ENCODE results near the gene MAST4.
"Not testable (repeated sequence)": the region's sequence is repeated elsewhere in the genome, so short reads cannot be mapped to it uniquely, and the experiment has no call there.

The MAST4 gene

GRCh38 chr5:67095346-67096171 lies 499.4 kb downstream of the MAST4 start:
- DNase-seq = peak; percentile 81

DNA sequence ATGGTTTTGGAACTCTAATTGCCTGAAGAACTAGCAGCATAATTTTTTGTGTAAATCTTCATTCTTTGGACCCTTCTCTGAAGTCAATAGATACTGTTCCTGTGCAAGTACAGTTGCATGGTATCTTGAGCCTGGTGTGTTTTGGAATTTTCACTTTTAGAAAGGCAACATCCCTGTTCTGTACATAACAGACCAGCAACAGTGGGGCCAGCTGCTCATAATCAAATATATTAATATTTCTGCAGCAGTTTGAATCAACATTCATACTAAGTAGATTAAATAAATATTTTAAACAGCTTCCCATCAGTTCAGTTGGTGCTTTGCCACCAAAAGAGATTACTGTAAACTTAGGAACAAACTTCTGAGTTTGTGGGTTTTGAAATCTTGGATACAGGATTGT lies 502.5 kb downstream of the MAST4 start:
- no peak for DNase-seq

DNA sequence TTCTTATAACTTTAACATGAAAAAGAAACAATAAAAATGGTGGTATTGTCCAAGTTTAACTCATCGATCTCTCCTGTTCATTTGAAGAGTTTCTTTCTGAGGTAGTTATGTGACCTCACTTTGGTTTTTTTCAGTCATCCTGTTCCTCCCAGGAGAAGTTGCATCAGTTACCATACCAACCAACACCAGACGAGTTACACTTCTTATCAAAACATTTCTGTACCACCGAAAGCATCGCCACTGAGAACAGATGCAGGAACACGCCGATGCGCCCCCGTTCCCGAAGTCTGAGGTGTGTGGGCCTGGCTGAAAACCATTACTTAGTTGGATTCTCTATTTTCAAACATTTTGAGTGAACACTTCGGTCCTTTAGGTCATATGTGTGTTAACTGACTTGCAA lies 504.1 kb downstream of the MAST4 start:
- no peak for DNase-seq

- DNase-seq = peak; percentile 48
These were observed 506.5 kb downstream of the MAST4 start for GRCh38 chr5:67102708-67103107.

DNA sequence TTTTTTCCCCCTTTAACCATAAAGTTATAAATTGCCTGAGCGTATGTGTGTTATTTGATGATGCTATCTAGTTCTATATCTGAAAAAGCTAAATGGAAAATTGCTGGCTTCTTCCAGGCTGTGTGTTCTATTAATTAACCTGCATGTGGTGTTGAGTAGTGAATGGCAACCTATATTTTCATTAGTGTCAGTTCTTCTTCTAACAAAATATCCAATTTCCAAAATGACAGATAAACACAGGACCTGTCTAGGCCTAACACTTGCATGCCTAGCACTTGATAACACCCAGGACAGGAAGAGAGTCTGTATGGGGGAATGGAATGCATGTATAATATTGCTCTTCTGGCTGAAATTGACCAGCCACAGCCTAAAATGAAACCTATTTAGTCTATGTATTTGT lies 508.7 kb downstream of the MAST4 start:
- DNase-seq = peak; percentile 49

- no peak for DNase-seq
These were observed 509.1 kb downstream of the MAST4 start for GRCh38 chr5:67105270-67105669.

DNA sequence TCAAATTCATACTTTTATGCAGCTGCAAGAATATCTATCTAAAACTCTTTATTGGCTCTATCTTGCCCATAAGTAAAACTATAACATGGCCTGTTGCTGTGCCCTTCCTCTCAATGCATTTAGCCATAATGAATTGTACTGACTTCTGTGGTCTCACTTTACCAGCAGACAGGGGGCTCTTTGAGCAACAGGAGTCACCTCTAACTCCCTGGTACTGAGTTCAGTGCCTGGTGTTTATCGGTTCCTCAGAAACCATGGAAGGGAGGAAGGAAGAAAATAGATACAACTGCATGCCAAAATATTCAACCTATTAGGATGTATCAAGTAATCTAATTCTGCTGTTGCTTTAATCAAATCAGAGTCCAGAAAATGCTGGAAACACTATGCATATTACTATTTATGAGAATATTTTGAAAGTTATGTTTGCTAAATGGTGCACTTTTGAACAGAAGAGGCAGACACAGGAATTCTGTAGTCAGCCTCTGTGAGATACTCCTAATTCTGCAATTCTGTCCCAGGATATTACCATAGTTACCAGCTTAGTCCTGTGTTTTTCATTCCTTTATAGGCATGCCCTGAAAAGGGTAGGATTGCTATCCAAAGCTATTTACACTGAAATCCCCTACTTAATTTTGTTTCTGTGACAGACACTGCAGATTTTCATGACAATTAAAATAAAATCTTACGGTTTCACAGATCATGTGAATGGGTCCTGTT lies 510.6 kb downstream of the MAST4 start:
- DNase-seq = no peak

GRCh38 chr5:67111779-67112178 lies 515.6 kb downstream of the MAST4 start:
- no peak for DNase-seq

DNA sequence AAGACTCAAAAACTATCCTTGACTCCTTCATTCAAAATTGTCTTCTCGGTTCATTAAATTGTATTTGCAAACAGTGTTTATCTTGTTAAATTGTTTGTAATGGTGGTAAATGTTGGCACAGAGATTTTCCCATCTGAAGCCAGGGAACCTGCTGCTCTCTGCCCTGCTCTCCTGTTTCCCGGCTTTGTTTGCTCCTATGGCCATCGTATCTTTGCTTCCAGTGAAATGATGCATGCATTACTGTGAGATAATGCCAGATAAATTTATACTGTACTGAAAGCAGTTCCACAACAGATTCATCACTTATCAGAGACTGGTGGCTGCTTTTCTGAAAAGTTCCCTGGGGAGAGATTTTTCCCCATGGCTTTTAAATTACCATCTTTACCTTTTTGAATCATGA lies 519.1 kb downstream of the MAST4 start:
- DNase-seq = peak; percentile 92

DNA sequence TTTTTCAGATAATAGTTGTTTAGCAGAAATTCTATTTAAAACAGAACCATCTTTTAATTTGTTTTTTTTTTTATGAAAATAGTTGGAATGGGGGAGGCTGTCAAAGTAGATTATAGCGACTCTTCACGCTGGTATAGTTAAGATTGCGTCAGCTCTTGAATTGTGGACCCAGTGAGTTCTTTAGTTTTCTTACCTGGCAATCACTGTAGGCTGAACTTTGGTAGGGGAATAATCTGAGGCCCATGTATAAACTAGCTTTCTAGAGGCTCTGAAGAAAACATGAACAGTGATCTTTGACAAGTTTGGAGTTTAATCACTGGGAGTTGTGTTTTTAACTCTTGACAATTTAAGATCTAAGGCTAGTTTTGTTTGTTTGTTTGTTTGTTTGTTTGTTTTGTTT lies 519.6 kb downstream of the MAST4 start:
- DNase-seq = no peak

GRCh38 chr5:67118050-67118620 lies 521.9 kb downstream of the MAST4 start:
- peak; percentile 14 for DNase-seq

DNA sequence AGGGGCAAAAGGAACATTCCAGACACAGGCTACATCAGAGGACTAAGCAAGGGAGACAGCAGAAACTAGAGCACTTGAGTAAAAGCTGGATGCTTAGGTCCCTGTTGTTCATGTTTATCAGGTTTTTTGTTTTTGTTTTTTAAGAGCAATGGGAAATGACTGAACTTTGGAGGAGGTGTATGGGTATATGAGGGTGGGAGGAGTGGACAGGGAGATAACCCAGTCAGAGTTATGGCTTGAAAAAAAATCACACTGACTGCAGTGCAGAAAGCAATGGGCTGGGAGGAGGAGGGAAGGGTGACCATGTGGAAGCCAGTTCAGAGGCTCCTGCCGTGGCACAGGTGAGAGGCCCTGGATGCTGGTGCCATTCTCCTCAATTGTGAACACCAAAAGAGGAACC lies 522.8 kb downstream of the MAST4 start:
- DNase-seq = no peak

- DNase-seq = no peak
These were observed 523.8 kb downstream of the MAST4 start for GRCh38 chr5:67120032-67120431.

DNA sequence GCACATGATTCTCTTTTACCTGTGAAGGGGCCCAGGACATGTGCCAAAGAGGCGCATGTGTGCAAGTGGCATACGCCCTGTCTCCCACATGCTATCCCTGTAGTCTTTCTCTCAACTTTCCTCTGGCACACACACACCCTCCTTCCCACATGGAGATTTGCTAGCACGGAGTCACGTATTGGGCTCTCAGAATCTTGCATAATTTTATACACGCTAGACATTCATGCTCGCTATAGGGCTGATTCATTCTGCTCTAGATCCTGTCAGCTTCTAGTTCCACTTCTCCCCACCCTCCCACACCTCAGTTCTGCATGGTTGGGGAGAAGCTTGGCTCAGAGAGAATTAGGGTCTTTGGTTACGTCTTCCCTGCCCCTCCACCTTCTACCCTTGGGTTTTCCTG lies 527.6 kb downstream of the MAST4 start:
- DNase-seq = no peak

DNA sequence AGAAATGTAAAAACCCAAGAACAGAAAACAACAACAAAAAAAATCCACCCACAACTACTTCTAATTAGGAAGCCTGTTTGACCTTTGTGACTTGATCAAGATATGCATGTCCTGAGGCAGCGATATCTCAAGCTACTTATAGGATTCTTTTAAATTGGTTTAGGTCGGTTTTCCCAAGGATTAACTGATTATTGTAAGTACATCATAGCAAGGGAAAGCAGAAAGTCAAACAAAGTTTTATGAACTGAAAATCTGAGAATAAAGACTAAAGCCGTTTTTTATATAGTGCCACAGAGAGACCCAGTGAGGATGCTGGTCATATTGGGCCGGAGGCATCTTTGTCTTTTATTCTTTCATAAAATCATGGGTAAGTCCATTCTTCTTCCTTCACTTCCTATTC lies 528.4 kb downstream of the MAST4 start:
- DNase-seq = no peak

DNA sequence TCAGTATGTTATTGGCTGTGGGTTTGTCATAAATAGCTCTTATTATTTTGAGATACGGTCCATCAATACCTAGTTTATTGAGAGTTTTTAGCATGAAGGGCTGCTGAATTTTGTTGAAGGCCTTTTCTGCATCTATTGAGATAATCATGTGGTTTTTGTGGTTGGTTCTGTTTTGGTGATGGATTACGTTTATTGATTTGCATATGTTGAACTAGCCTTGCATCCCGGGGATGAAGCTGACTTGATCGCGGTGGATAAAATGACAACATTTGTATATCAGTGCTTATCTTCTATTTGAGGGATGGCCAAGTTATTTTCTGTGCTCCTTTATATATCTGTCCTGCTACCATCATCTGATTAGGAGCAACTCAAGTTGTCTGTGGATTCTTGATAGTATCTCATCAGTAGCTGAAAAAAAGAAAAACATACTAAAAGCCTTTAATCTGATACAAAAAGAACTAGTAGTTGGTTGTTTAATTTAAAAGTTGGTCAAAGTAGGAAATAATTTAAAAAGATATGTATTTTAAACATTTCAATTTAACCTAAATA lies 531.2 kb downstream of the MAST4 start:
- not testable (repeated sequence) for DNase-seq

DNA sequence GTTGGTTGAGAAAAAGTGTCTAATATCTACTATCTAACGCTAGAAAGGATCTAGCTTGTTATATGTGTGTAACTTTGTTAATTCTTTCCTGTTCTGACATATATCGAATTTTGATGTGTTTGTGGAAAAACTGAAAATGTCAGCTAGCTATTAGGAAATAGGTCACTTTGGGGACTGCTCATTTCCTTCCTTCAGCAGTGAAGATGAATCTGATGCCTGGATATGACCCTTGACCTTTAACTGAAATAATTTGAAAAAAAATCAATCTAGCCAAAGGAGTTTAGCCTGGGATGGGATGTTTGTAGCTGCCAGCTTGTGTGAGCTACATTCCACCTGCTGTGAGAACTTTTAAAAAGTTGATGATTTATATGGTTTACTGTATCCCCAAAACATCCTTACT lies 533.6 kb downstream of the MAST4 start:
- DNase-seq = no peak

DNA sequence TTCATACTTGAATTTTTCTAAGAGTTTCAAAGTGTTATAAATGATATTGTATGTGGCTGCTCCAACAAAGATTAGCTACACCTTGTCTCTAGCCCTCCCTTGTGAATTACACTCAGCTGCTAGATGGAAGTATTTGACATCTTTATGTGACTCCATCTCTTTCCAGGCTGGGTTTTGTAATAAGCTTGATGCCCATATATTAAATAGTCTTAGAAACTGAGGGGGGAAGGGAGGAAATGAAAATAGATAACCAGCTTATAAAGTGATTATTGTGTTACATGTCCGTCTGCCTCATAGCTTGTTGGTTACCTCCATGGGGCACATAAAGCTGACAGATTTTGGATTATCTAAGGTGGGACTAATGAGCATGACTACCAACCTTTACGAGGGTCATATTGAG lies 537.0 kb downstream of the MAST4 start:
- DNase-seq = peak; percentile 69

DNA sequence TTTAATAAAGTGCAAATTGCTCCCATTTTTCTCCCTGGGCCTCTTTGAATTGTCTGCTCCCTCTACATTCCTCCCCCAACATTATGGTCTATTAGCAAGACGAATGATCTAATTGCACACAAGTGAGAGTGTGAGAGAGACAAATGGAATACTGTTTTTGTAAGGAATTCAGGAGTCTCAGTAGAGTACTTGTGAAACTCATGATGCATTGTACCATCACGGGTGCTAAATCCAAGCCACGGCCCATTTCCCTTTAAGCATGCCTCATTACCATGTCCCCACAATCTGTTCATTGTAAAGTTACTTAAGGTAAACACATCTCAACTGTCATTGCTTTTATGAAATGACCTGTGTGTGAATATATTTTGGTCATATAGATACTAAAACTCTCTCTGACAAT lies 537.6 kb downstream of the MAST4 start:
- peak; percentile 97 for DNase-seq

- DNase-seq = no peak
These were observed 539.3 kb downstream of the MAST4 start for GRCh38 chr5:67135381-67135984.

GRCh38 chr5:67139030-67139429 lies 542.8 kb downstream of the MAST4 start:
- no peak for DNase-seq

DNA sequence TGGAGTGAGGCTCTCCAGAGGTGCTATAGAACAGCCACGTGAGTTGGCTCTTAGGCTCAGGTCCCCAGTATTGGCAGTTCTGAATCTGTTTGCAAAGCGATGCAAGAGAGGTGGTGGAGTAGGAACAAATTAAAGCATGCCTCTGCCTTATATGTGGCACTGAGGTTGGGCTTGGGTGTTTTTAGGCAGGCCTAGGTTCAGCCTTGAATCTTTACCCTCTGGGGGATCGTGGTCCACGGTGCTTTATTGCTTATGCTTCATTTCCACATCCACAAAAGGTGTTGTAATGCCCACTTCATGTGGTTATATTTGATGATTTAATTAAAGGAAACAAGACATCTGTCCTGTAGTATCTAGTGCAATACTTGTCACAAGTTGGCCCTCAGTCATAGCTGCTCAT lies 544.2 kb downstream of the MAST4 start:
- DNase-seq = peak; percentile 19

DNA sequence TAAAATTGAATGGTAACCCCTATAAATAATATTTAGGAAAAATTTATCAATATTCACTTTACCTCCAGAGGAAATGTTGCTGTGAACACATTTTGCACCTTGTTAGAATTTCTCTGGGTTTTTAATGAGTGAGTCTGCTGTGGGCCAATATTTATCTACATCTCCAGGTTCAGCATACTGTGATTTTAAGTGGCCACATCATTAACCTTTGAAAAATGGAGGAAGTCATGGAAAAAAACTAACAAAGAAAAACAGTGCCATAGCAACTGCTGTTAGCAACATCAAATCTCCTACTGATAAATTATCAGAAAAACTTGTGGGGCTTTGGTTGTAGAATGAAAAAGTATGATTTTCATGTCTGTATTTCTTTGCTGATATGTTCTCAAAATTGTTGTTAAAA lies 545.5 kb downstream of the MAST4 start:
- peak; percentile 57 for DNase-seq
